M059J (cell line): ENCODE data around the gene TANC1. TPM values are rescaled to one million over a fixed set of nuclear protein-coding genes. Genes with fewer than 3 reads are reported as not detected.

Experiments
- DNase-seq: peaks from one replicate; pipeline ENCODE4 v3.0.0-alpha.2; 2012; ENCODE audit warnings: low read depth
- total RNA-seq: library from RNA; depleted of rRNA; stranded (reverse); fragments of >200 nt; shearing (Covaris generic); gene quantifications from 2 replicates; pipeline ENCODE4 v1.2.3, GENCODE V29; 2014; rRNA removed

Gene TANC1
- 14.6 and 22.8 TPM in 2 replicates for total RNA-seq

GRCh38 chr2:158968396-158969161, at the start of gene TANC1:
Gene TANC1, plus strand, starts transcription at chr2:158968640. Its CDS starts 97,271 bp downstream, at chr2:159065911.
- peak; percentile 91 for DNase-seq

GRCh38 chr2:158921599-158922408, 46.6 kb upstream of the TANC1 start:
- DNase-seq: no peak

GRCh38 chr2:158922601-158923000, 45.8 kb upstream of the TANC1 start:
- peak; percentile 38 for DNase-seq

GRCh38 chr2:158923180-158923594, 45.3 kb upstream of the TANC1 start:
- DNase-seq: peak; percentile 79

- DNase-seq: no peak
These were observed 44.8 kb upstream of the TANC1 start for GRCh38 chr2:158923641-158924040.

GRCh38 chr2:158926478-158926948, 41.9 kb upstream of the TANC1 start:
- DNase-seq: peak; percentile 87

- no peak for DNase-seq
These were observed 39.9 kb upstream of the TANC1 start for GRCh38 chr2:158928515-158928914.

- no peak for DNase-seq
These were observed 39.5 kb upstream of the TANC1 start for GRCh38 chr2:158928965-158929364.

- DNase-seq: peak; percentile 77
These were observed 36.9 kb upstream of the TANC1 start for GRCh38 chr2:158931572-158931971.

- DNase-seq: peak; percentile 24
These were observed 36.3 kb upstream of the TANC1 start for GRCh38 chr2:158932131-158932645.

- DNase-seq: no peak
These were observed 34.3 kb upstream of the TANC1 start for GRCh38 chr2:158934170-158934569.

GRCh38 chr2:158935617-158936016, 32.8 kb upstream of the TANC1 start:
- DNase-seq: no peak

GRCh38 chr2:158936978-158937377, 31.5 kb upstream of the TANC1 start:
- peak; percentile 81 for DNase-seq

GRCh38 chr2:158940356-158940755, 28.1 kb upstream of the TANC1 start:
- DNase-seq: no peak

- DNase-seq: no peak
These were observed 24.5 kb upstream of the TANC1 start for GRCh38 chr2:158943973-158944372.

- DNase-seq: no peak
These were observed 19.3 kb upstream of the TANC1 start for GRCh38 chr2:158948964-158949699.

GRCh38 chr2:158953454-158953853, 15.0 kb upstream of the TANC1 start:
- peak; percentile 28 for DNase-seq

- DNase-seq: peak; percentile 94
These were observed 14.3 kb upstream of the TANC1 start for GRCh38 chr2:158953926-158954763.

- no peak for DNase-seq
These were observed 12.5 kb upstream of the TANC1 start for GRCh38 chr2:158955842-158956365.

GRCh38 chr2:158958365-158958764, 10.1 kb upstream of the TANC1 start:
- DNase-seq: no peak

- DNase-seq: no peak
These were observed 8.2 kb upstream of the TANC1 start for GRCh38 chr2:158960193-158960592.
